K562 (cell line): Measurements from ENCODE around the gene DSP. TPM values are rescaled to one million over a fixed set of nuclear protein-coding genes. Genes with fewer than 3 reads are reported as not detected.

Experiments
- ATAC-seq: fragments of 200-7000 bp; cut with Tn5 transposase; 3 replicates; pipeline ENCODE4 v1.9.1; 2020; ENCODE audit warnings: moderate library complexity
- BruUV-seq: library from RNA; stranded (reverse); fragments of 400-500 nt; replicated peaks from 2 replicates; lab custom pipeline; 2021; lab: Mats Ljungman, UMichigan
- CTCF ChIA-PET: fragments of 300-600 bp; formaldehyde crosslinking; extraction: SDS; loops from one replicate; lab custom pipeline; 2021; ENCODE audit warnings: low intra/inter-chr PET ratio; lab: Yijun Ruan, JAX
- POLR2A ChIA-PET: fragments of 300-600, 350-650 bp; sonication (Branson Sonifier 250); formaldehyde crosslinking; extraction: SDS; loops from one replicate; lab custom pipeline; 2021; ENCODE audit warnings: antibody characterized with exemption, inconsistent platforms; lab: Yijun Ruan, JAX
- DNase-seq, 4 experiments: peaks; one replicate each; pipeline versions ENCODE4 v3.0.0 to v3.0.0-alpha.2; 2011 to 2018; ENCODE audit warnings: low spot score in 3 of 4, mixed read lengths in 3 of 4; ENCODE audit errors: extremely low read depth in 1 of 4
- FAIRE-seq: peaks from 2 replicates; lab custom pipeline; 2011; peaks lifted over from hg19 to GRCh38; lab: Jason Lieb, UNC
- H2AFZ ChIP-seq: 2 replicates; pipeline ENCODE4 v1.6.0; 2011; ENCODE audit warnings: low read depth, low read length, control low read depth, inconsistent platforms
- H3K27ac ChIP-seq: fragments of 200-600 bp; 3 replicates; pipeline ENCODE4 v1.8.0; 2011; ENCODE audit warnings: low read depth, mild to moderate bottlenecking, control low read depth, inconsistent platforms, low read length, moderate library complexity, mixed read lengths; ENCODE audit errors: extremely low read depth
- H3K27me3 ChIP-seq, 2 experiments: fragments of 300-600 bp in 1 of 2; 2 replicates in 1 of 2; 3 replicates in 1 of 2; pipeline versions ENCODE4 v1.6.0 to v1.8.0; 2011; ENCODE audit warnings: inconsistent platforms in 2 of 2, low read length in 2 of 2, mild to moderate bottlenecking in 1 of 2, mixed read lengths in 1 of 2, moderate library complexity in 1 of 2; ENCODE audit not compliant: control insufficient read depth in 2 of 2, insufficient read depth in 2 of 2
- H3K36me3 ChIP-seq: fragments of 300-600 bp; 3 replicates; pipeline ENCODE4 v1.8.0; 2011; ENCODE audit warnings: mild to moderate bottlenecking, low read length, inconsistent platforms; ENCODE audit not compliant: control insufficient read depth, insufficient read depth
- H3K4me1 ChIP-seq, 2 experiments: fragments of 200-600 bp in 1 of 2; replicated peaks in 1 of 2; 2 replicates in 1 of 2; 3 replicates in 1 of 2; pipeline versions ENCODE4 v1.5.1 to v1.8.0; 2011; ENCODE audit warnings: inconsistent platforms in 2 of 2, low read length in 2 of 2, mild to moderate bottlenecking in 1 of 2, mixed read lengths in 1 of 2, moderate library complexity in 1 of 2; ENCODE audit not compliant: control insufficient read depth in 2 of 2, insufficient read depth in 2 of 2
- H3K4me2 ChIP-seq: 2 replicates; pipeline ENCODE4 v1.6.1; 2011; ENCODE audit warnings: low read length, control low read depth, inconsistent platforms, mixed read lengths; ENCODE audit not compliant: insufficient read depth
- H3K4me3 ChIP-seq: fragments of 200-600 bp; sonication (generic), shearing (Covaris generic); 2 replicates; pipeline ENCODE4 v1.5.1; 2016; ENCODE audit warnings: control low read depth, inconsistent platforms
- H3K79me2 ChIP-seq: fragments of 200-600 bp; 3 replicates; pipeline ENCODE4 v1.8.0; 2011; ENCODE audit warnings: low read length, inconsistent platforms; ENCODE audit not compliant: control insufficient read depth, insufficient read depth
- H3K9ac ChIP-seq, 2 experiments: 2 replicates each; pipeline versions ENCODE4 v1.6.0 to v1.6.1; 2011; ENCODE audit warnings: low read depth in 2 of 2, low read length in 2 of 2, control low read depth in 1 of 2, inconsistent platforms in 1 of 2, mild to moderate bottlenecking in 1 of 2, mixed read lengths in 1 of 2; ENCODE audit not compliant: insufficient read depth in 1 of 2
- H3K9me1 ChIP-seq: one replicate; pipeline ENCODE4 v1.6.0; 2011; ENCODE audit warnings: inconsistent platforms, mild to moderate bottlenecking, low read length, moderate library complexity; ENCODE audit not compliant: control insufficient read depth, insufficient read depth
- H3K9me3 ChIP-seq: replicated peaks from 2 replicates; pipeline ENCODE4 v1.5.1; 2011; ENCODE audit warnings: low read depth, low read length, inconsistent platforms; ENCODE audit not compliant: control insufficient read depth, insufficient read depth
- H4K20me1 ChIP-seq: replicated peaks from 2 replicates; pipeline ENCODE4 v1.6.1; 2011; ENCODE audit warnings: low read length, inconsistent platforms, mixed read lengths; ENCODE audit not compliant: control insufficient read depth, insufficient read depth
- WGBS: fragments of 100-300 bp; shearing (Covaris generic); methylation state at CpG from one replicate; pipeline ENCODE4 v1.1.6; 2016; ENCODE audit warnings: low coverage, mixed read lengths; ENCODE audit not compliant: insufficient coverage; ENCODE audit errors: missing lambda C conversion rate; 5-methylcytosine and 5-hydroxymethylcytosine counted together
- in situ Hi-C: fragments of 300-500 bp; cut with MboI; formaldehyde crosslinking; loops from 4 replicates; pipeline ENCODE4 v1.15.0; 2018; ENCODE audit warnings: inconsistent platforms, mixed read lengths
- intact Hi-C: fragments of 100-400 bp; cut with micrococcal nuclease; formaldehyde crosslinking; loops from 2 replicates; pipeline ENCODE4 v1.14.2; 2022
- polyA plus RNA-seq, 8 experiments: library from polyadenylated mRNA; depleted of rRNA in 4 of 8; stranded (reverse) in 5 of 8; unstranded in 3 of 8; fragments of >200 nt; fragmentation: Nextera tagmentation in 2 of 8; fragmentation: Illumina TruSeq in 1 of 8; extraction: Ambion mirVana in 2 of 8; extraction: Trizol in 1 of 8; gene quantifications; 2 replicates each; pipeline versions ENCODE4 v1.2.1 to v1.2.3, GENCODE V29; 2011 to 2014; ENCODE audit warnings: inconsistent platforms in 1 of 8, missing spikeins in 1 of 8
- total RNA-seq, 7 experiments: library from RNA; depleted of rRNA in 6 of 7; stranded (reverse); fragments of >200 nt in 6 of 7; fragmentation: Illumina TruSeq in 2 of 7; extraction: Trizol in 2 of 7; gene quantifications; 2 replicates each; pipeline versions ENCODE4 v1.2.1 to v1.2.3, GENCODE V29; 2011 to 2021; ENCODE audit warnings: low replicate concordance in 1 of 7
- TF ChIP-seq, protein P1 (sequence below), 2 experiments: fragments of 450-650 bp in 1 of 2; sonication (generic) in 1 of 2; formaldehyde crosslinking in 1 of 2; IDR thresholded peaks; 2 replicates each; pipeline versions ENCODE4 v1.7.1 to v1.9.0; 2016 to 2022; ENCODE audit warnings: inconsistent platforms in 1 of 2, mild to moderate bottlenecking in 1 of 2, missing genetic modification reagents in 1 of 2
- TF ChIP-seq, protein P2 (sequence below), 2 experiments: fragments of 450-650 bp in 1 of 2; sonication (generic) in 1 of 2; formaldehyde crosslinking in 1 of 2; IDR thresholded peaks in 1 of 2; conservative IDR thresholded peaks in 1 of 2; 2 replicates each; pipeline versions ENCODE4 v1.6.1 to v1.8.1; 2016 to 2023; ENCODE audit warnings: mild to moderate bottlenecking in 2 of 2, moderate library complexity in 2 of 2, inconsistent platforms in 1 of 2, missing genetic modification reagents in 1 of 2
- TF ChIP-seq, protein P3 (sequence below), 3 experiments: IDR thresholded peaks in 2 of 3; conservative IDR thresholded peaks in 1 of 3; 2 replicates each; pipeline ENCODE4 v1.5.1; 2011 to 2012; ENCODE audit warnings: low read length in 3 of 3, mild to moderate bottlenecking in 3 of 3, control low read depth in 2 of 3, improper control_type of control experiment in 1 of 3, inconsistent platforms in 1 of 3, low read depth in 1 of 3, mixed read lengths in 1 of 3, moderate library complexity in 1 of 3; ENCODE audit not compliant: insufficient read depth in 2 of 3

The DSP gene
- total and polyA plus RNA-seq, 9 of the 15 experiments (the other 6 are each of a cell fraction or from before 2014, with no cell fraction given): under 0.01 to 0.24 (median 0.03) TPM; not detected in 2

GRCh38 chr6:7566617-7567173 lies 25.2 kb downstream of the DSP start:
- peaks cover 71 to 76% of the 10 kb centered on the region in 2 experiments for H3K27me3 ChIP-seq
- H3K4me1 ChIP-seq: no peaks in the 10 kb centered on the region
- no peaks in the 10 kb centered on the region for H3K79me2 ChIP-seq
- in situ Hi-C loops: no loop called here
- TF ChIP-seq, protein P1, sequence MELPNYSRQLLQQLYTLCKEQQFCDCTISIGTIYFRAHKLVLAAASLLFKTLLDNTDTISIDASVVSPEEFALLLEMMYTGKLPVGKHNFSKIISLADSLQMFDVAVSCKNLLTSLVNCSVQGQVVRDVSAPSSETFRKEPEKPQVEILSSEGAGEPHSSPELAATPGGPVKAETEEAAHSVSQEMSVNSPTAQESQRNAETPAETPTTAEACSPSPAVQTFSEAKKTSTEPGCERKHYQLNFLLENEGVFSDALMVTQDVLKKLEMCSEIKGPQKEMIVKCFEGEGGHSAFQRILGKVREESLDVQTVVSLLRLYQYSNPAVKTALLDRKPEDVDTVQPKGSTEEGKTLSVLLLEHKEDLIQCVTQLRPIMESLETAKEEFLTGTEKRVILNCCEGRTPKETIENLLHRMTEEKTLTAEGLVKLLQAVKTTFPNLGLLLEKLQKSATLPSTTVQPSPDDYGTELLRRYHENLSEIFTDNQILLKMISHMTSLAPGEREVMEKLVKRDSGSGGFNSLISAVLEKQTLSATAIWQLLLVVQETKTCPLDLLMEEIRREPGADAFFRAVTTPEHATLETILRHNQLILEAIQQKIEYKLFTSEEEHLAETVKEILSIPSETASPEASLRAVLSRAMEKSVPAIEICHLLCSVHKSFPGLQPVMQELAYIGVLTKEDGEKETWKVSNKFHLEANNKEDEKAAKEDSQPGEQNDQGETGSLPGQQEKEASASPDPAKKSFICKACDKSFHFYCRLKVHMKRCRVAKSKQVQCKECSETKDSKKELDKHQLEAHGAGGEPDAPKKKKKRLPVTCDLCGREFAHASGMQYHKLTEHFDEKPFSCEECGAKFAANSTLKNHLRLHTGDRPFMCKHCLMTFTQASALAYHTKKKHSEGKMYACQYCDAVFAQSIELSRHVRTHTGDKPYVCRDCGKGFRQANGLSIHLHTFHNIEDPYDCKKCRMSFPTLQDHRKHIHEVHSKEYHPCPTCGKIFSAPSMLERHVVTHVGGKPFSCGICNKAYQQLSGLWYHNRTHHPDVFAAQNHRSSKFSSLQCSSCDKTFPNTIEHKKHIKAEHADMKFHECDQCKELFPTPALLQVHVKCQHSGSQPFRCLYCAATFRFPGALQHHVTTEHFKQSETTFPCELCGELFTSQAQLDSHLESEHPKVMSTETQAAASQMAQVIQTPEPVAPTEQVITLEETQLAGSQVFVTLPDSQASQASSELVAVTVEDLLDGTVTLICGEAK (IDR thresholded peaks at IDR 0.05): peak; percentile 91
- TF ChIP-seq, protein P1 (CRISPR knock-in tag; IDR thresholded peaks at IDR 0.05): peak; percentile 73
- TF ChIP-seq, protein P2, sequence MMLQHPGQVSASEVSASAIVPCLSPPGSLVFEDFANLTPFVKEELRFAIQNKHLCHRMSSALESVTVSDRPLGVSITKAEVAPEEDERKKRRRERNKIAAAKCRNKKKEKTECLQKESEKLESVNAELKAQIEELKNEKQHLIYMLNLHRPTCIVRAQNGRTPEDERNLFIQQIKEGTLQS (IDR thresholded peaks at IDR 0.05): no peak
- TF ChIP-seq, protein P2 (CRISPR knock-in tag; conservative IDR thresholded peaks at IDR 0.05): no peak
- TF ChIP-seq, protein P3, sequence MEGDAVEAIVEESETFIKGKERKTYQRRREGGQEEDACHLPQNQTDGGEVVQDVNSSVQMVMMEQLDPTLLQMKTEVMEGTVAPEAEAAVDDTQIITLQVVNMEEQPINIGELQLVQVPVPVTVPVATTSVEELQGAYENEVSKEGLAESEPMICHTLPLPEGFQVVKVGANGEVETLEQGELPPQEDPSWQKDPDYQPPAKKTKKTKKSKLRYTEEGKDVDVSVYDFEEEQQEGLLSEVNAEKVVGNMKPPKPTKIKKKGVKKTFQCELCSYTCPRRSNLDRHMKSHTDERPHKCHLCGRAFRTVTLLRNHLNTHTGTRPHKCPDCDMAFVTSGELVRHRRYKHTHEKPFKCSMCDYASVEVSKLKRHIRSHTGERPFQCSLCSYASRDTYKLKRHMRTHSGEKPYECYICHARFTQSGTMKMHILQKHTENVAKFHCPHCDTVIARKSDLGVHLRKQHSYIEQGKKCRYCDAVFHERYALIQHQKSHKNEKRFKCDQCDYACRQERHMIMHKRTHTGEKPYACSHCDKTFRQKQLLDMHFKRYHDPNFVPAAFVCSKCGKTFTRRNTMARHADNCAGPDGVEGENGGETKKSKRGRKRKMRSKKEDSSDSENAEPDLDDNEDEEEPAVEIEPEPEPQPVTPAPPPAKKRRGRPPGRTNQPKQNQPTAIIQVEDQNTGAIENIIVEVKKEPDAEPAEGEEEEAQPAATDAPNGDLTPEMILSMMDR (IDR thresholded peaks at IDR 0.05 in 2 of 3, conservative IDR thresholded peaks at IDR 0.05 in 1 of 3; ENCODE audit: insufficient read depth in 2 of 3, low read depth in 1 of 3, low read length in 3 of 3): peak in 2 of 3 experiments; percentile 15 to 21; a peak in 2 of 6 replicates
- intact Hi-C loops: no loop called here
- ChIA-PET POLR2A (interaction anchor here (1.3 kb wide), 1 partner anchor 13 kb away, joined by 8 read pairs; no protein-coding TSS in a partner anchor), CTCF (no interaction called here)
- no TSS peak for BruUV-seq
- H2AFZ ChIP-seq: no peak overlapping the region
- 2% methylated on average over 4 of the region's 4 CpGs for WGBS
- H3K9me3 ChIP-seq: no peaks in the 10 kb centered on the region
- H3K27ac ChIP-seq: no peak overlapping the region
- H3K4me3 ChIP-seq: no peak overlapping the region
- H3K9ac ChIP-seq: no peak overlapping the region
- no peaks in the 10 kb centered on the region for H3K9me1 ChIP-seq
- FAIRE-seq: no peak
- DNase-seq: no peak
- H3K36me3 ChIP-seq: no peaks in the 10 kb centered on the region
- H4K20me1 ChIP-seq: no peaks in the 10 kb centered on the region
- H3K4me2 ChIP-seq: no peak overlapping the region
- ATAC-seq: no peak; the same call in 2 of the 3 replicates
